Activated naive CD8-positive, alpha-beta T cell treated with anti-CD3 and anti-CD28 coated beads, Interleukin-2, amount 50 U/mL, for 24 hours (primary cell): ENCODE measurements around the gene LRRC7.
A peak's percentile ranks its signal among the peaks of the same experiment; 100 is the strongest.
"Not testable (repeated sequence)": the region's sequence is repeated elsewhere in the genome, so short reads cannot be mapped to it uniquely, and the experiment has no call there.

Experiments used
- ATAC-seq: fragments of 150-1000 bp; cut with Tn5 transposase; one replicate; pipeline ENCODE4 v1.10.0; 2021
- DNase-seq: peaks from one replicate; pipeline ENCODE4 v3.0.0; 2021
- H3K27ac Mint-ChIP-seq: one replicate; pipeline ENCODE4 v1.8.0; 2021; ENCODE audit warnings: mild to moderate bottlenecking, mixed read lengths
- H3K27me3 Mint-ChIP-seq: one replicate; pipeline ENCODE4 v1.8.0; 2021; ENCODE audit warnings: mixed read lengths
- H3K36me3 Mint-ChIP-seq: one replicate; pipeline ENCODE4 v1.8.0; 2021; ENCODE audit warnings: low read depth, mixed read lengths
- H3K4me1 Mint-ChIP-seq: one replicate; pipeline ENCODE4 v1.8.0; 2021; ENCODE audit warnings: mixed read lengths
- H3K4me3 Mint-ChIP-seq: one replicate; pipeline ENCODE4 v1.8.0; 2021; ENCODE audit warnings: mild to moderate bottlenecking, moderate library complexity, mixed read lengths
- H3K9me3 Mint-ChIP-seq: one replicate; pipeline ENCODE4 v1.8.0; 2021; ENCODE audit warnings: mixed read lengths

LRRC7 gene

GRCh38 chr1:69930396-69930795, 362.7 kb downstream of the LRRC7 start:
- H3K4me3 Mint-ChIP-seq, result no peak overlapping the region
- no peaks in the 10 kb centered on the region for H3K27me3 Mint-ChIP-seq
- no peak overlapping the region for H3K27ac Mint-ChIP-seq
- DNase-seq, result no peak
- H3K36me3 Mint-ChIP-seq, result no peaks in the 10 kb centered on the region
- peaks cover 16% of the 10 kb centered on the region for H3K9me3 Mint-ChIP-seq
- no peak for ATAC-seq
- no peaks in the 10 kb centered on the region for H3K4me1 Mint-ChIP-seq

- no peaks in the 10 kb centered on the region for H3K27me3 Mint-ChIP-seq
- peaks cover 12% of the 10 kb centered on the region for H3K9me3 Mint-ChIP-seq
- DNase-seq (no peak), ATAC-seq (no peak)
- no peaks in the 10 kb centered on the region for H3K4me1 Mint-ChIP-seq
- no peak overlapping the region for H3K27ac Mint-ChIP-seq
- H3K4me3 Mint-ChIP-seq, result no peak overlapping the region
- H3K36me3 Mint-ChIP-seq, result no peaks in the 10 kb centered on the region
These were observed 365.0 kb downstream of the LRRC7 start for GRCh38 chr1:69932760-69933159.

DNA sequence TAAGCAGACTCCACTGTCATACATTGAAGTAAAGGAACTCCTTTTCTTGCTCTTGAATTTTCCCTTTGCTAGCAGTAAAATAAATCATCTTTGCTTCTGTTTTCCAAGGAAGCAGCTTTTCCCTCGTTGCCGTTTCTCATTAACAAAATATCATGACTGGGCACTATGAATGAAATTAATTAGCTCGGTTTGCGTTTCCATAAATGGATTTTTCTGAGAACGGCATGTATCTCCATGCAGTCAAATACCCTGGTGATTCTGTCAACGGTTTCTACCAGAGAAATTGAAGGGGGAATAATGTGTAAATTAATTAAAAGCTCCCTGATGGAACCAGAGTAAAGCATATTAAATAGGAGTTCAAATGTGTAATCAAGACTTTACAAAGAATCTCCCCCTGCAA, 372.5 kb downstream of the LRRC7 start:
- Mint-ChIP-seq H3K27ac (no peak overlapping the region), H3K4me1 (no peaks in the 10 kb centered on the region)

DNA sequence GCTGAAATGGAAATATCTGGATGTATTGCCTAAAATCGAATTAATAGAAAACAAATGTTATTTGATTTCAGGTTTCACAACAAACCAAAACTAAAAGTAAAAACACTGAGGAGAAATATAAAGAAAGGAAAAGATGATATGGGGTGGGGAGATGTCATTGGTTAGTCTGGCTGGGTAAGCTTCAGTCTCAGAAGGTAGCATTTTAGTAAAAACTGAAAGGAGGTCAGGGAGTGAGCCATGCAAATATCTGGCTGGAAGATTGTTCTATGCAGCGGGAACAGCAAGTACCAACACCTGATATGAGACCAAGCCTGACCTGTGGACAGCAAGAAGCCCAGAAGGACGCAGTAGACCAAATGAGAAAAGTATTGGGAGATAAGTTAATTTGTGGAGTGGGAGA, 373.1 kb downstream of the LRRC7 start:
- Mint-ChIP-seq H3K27me3 (no peaks in the 10 kb centered on the region), H3K36me3 (no peaks in the 10 kb centered on the region), H3K27ac (no peak overlapping the region), H3K9me3 (no peaks in the 10 kb centered on the region), H3K4me3 (no peak overlapping the region), H3K4me1 (no peaks in the 10 kb centered on the region)
- ATAC-seq, result no peak
- no peak for DNase-seq

More for the DNA sequence above, 372.5 kb downstream of the LRRC7 start:
- H3K36me3 Mint-ChIP-seq, result no peaks in the 10 kb centered on the region
- no peaks in the 10 kb centered on the region for H3K9me3 Mint-ChIP-seq
- no peak overlapping the region for H3K4me3 Mint-ChIP-seq
- H3K27me3 Mint-ChIP-seq, result no peaks in the 10 kb centered on the region
- ATAC-seq (no peak), DNase-seq (no peak)

- H3K4me3 Mint-ChIP-seq, result no peak overlapping the region
- ATAC-seq, result no peak
- H3K36me3 Mint-ChIP-seq, result no peaks in the 10 kb centered on the region
- H3K4me1 Mint-ChIP-seq, result no peaks in the 10 kb centered on the region
- no peak overlapping the region for H3K27ac Mint-ChIP-seq
- no peaks in the 10 kb centered on the region for H3K27me3 Mint-ChIP-seq
- H3K9me3 Mint-ChIP-seq, result no peaks in the 10 kb centered on the region
- DNase-seq, result no peak
These were observed 375.3 kb downstream of the LRRC7 start for GRCh38 chr1:69943030-69943429.

- Mint-ChIP-seq H3K36me3 (no peaks in the 10 kb centered on the region), H3K4me1 (no peaks in the 10 kb centered on the region), H3K4me3 (no peak overlapping the region), H3K27me3 (no peaks in the 10 kb centered on the region), H3K9me3 (no peaks in the 10 kb centered on the region), H3K27ac (no peak overlapping the region)
- no peak for ATAC-seq
- DNase-seq, result no peak
These were observed 379.2 kb downstream of the LRRC7 start for GRCh38 chr1:69946935-69947334.

- no peak overlapping the region for H3K27ac Mint-ChIP-seq
- no peaks in the 10 kb centered on the region for H3K4me1 Mint-ChIP-seq
- no peak overlapping the region for H3K4me3 Mint-ChIP-seq
- H3K9me3 Mint-ChIP-seq, result no peaks in the 10 kb centered on the region
- no peaks in the 10 kb centered on the region for H3K27me3 Mint-ChIP-seq
- no peaks in the 10 kb centered on the region for H3K36me3 Mint-ChIP-seq
- no peak for DNase-seq
- ATAC-seq, result no peak
These were observed 380.1 kb downstream of the LRRC7 start for GRCh38 chr1:69947837-69948236.

DNA sequence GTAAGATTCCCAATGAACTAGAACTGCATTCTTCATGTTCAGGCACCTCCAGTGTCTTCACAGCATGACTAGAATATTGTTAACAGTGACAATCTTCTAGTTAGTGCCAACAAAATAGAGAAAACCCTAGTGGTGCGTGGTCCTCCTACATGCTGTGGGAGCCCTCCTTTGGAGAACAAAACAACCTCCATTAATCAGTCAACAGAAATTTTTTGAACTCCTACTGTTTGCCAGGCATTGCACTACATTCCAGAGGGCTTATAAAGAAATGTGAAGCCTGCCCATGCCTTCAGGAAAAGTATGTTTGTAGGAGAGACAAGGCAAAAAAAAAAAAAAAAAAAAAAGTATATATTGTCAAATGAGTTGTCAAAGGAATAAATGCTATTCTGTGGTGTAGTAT, 385.0 kb downstream of the LRRC7 start:
- no peak for ATAC-seq
- Mint-ChIP-seq H3K4me1 (no peaks in the 10 kb centered on the region), H3K27ac (no peak overlapping the region), H3K27me3 (no peaks in the 10 kb centered on the region), H3K4me3 (no peak overlapping the region), H3K9me3 (no peaks in the 10 kb centered on the region), H3K36me3 (no peaks in the 10 kb centered on the region)
- DNase-seq, result no peak

GRCh38 chr1:69962452-69962851, 394.7 kb downstream of the LRRC7 start:
- not testable (repeated sequence) for H3K36me3 Mint-ChIP-seq, H3K27me3 Mint-ChIP-seq, ATAC-seq, H3K27ac Mint-ChIP-seq, DNase-seq, H3K4me1 Mint-ChIP-seq, H3K4me3 Mint-ChIP-seq
- H3K9me3 Mint-ChIP-seq, result peaks cover 14% of the 10 kb centered on the region

DNA sequence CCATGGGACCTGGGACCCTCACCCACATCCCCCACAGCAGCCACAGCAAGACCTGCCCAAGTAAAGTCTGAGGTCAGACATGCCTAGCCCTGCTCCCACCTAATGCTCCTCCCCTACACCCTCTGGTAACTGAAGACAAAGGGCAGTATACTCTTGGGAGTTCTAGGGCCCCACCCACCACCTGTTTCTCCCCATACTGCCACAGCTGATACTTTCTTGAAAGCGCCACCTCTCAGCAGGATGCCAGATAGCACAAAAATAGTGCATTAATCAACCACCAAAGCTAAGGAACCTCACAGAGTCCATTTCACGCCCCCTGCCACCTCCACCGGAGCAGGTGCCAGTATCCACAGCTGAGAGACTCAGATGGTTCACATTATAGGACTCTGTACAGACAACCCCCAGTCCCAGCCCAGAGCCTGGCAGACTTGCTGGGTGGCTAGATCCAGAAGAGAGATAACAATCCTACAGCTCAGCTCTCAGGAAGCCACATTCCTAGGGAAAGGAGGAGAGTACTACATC, 399.6 kb downstream of the LRRC7 start:
- DNase-seq (no peak), ATAC-seq (no peak)
- H3K4me1 Mint-ChIP-seq, result no peaks in the 10 kb centered on the region
- H3K27ac Mint-ChIP-seq, result no peak overlapping the region
- H3K4me3 Mint-ChIP-seq, result no peak overlapping the region
- H3K9me3 Mint-ChIP-seq, result peaks cover 27% of the 10 kb centered on the region
- H3K27me3 Mint-ChIP-seq, result no peaks in the 10 kb centered on the region
- no peaks in the 10 kb centered on the region for H3K36me3 Mint-ChIP-seq

DNA sequence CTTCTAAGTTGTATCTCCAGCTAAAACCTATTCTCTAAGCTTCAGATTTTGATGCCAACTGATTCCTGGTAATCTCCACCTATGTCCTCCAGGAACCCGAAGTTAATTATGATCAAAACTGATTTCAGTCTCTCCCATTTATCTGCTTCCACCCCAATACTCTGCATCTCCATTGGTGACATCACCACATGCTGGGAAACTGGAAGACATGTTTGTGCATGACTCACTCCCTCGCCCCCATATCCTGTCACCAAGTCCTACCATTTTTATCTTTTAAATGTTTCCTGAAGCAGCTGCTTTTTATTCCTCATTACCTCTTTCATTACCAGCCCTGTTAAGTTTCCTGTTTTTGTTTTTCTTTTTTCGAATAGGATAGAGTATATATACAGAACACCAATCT, 409.2 kb downstream of the LRRC7 start:
- no peak for DNase-seq
- no peak for ATAC-seq
- Mint-ChIP-seq H3K36me3 (no peaks in the 10 kb centered on the region), H3K27ac (no peak overlapping the region), H3K4me1 (peaks cover 2% of the 10 kb centered on the region), H3K9me3 (peaks cover 17% of the 10 kb centered on the region), H3K4me3 (no peak overlapping the region), H3K27me3 (no peaks in the 10 kb centered on the region)

- Mint-ChIP-seq H3K27me3 (no peaks in the 10 kb centered on the region), H3K4me1 (peaks cover 10% of the 10 kb centered on the region), H3K27ac (peak overlapping the region; percentile 52), H3K4me3 (no peak overlapping the region), H3K36me3 (no peaks in the 10 kb centered on the region), H3K9me3 (no peaks in the 10 kb centered on the region)
- DNase-seq, result no peak
- peak; percentile 63 for ATAC-seq
These were observed 415.3 kb downstream of the LRRC7 start for GRCh38 chr1:69982992-69983391.

GRCh38 chr1:69985376-69985775, 417.7 kb downstream of the LRRC7 start:
- peaks cover 10% of the 10 kb centered on the region for H3K4me1 Mint-ChIP-seq
- DNase-seq, result no peak

DNA sequence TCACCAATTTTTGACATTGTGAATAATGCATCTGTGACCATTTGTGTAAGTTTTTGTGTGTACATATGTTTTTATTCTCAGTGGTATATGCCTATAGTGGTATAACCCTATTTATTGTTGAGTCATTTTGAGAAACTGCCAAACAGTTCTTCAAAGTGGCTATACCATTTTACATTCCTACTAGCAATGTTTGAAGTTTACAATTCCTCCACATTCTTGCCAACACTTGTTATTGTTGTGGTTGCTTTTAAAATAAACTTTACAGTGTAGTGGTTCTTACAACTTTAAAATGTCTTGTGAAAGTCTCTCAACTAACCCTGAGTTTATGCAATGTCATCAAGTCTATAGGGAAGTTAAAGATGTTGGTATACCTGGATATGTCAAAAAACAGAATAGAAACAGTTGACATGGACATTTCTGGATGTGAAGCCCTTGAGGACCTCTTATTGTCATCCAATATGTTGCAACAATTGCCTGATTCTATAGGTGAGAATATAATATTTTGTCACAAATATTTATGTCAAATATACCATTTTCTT, 418.2 kb downstream of the LRRC7 start:
- Mint-ChIP-seq H3K4me3 (no peak overlapping the region), H3K9me3 (no peaks in the 10 kb centered on the region), H3K27me3 (no peaks in the 10 kb centered on the region), H3K27ac (no peak overlapping the region), H3K36me3 (no peaks in the 10 kb centered on the region), H3K4me1 (peaks cover 10% of the 10 kb centered on the region)
- DNase-seq, result no peak
- no peak for ATAC-seq

More at GRCh38 chr1:69985376-69985775, 417.7 kb downstream of the LRRC7 start:
- ATAC-seq, result no peak
- no peak overlapping the region for H3K27ac Mint-ChIP-seq
- H3K9me3 Mint-ChIP-seq, result no peaks in the 10 kb centered on the region
- H3K27me3 Mint-ChIP-seq, result no peaks in the 10 kb centered on the region
- H3K36me3 Mint-ChIP-seq, result no peaks in the 10 kb centered on the region
- H3K4me3 Mint-ChIP-seq, result no peak overlapping the region

- no peak overlapping the region for H3K4me3 Mint-ChIP-seq
- ATAC-seq (no peak), DNase-seq (no peak)
- H3K27ac Mint-ChIP-seq, result no peak overlapping the region
- H3K9me3 Mint-ChIP-seq, result no peaks in the 10 kb centered on the region
- no peaks in the 10 kb centered on the region for H3K27me3 Mint-ChIP-seq
- H3K4me1 Mint-ChIP-seq, result peaks cover 6% of the 10 kb centered on the region
- no peaks in the 10 kb centered on the region for H3K36me3 Mint-ChIP-seq
These were observed 420.2 kb downstream of the LRRC7 start for GRCh38 chr1:69987881-69988280.

- ATAC-seq, result no peak
- H3K4me3 Mint-ChIP-seq, result no peak overlapping the region
- no peaks in the 10 kb centered on the region for H3K4me1 Mint-ChIP-seq
- H3K27me3 Mint-ChIP-seq, result no peaks in the 10 kb centered on the region
- no peak for DNase-seq
- no peaks in the 10 kb centered on the region for H3K36me3 Mint-ChIP-seq
- no peak overlapping the region for H3K27ac Mint-ChIP-seq
- H3K9me3 Mint-ChIP-seq, result no peaks in the 10 kb centered on the region
These were observed 423.9 kb downstream of the LRRC7 start for GRCh38 chr1:69991644-69992043.
